Heart left ventricle (tissue), 13 donors: ENCODE results near the gene ACAD10.

Source experiments
- POLR2A ChIP-seq, 2 donors: fragments of 450-650 bp; IDR thresholded peaks; one replicate each; pipeline ENCODE4 v1.6.1; 2017; ENCODE audit warnings: antibody characterized with exemption in 2 of 2, mild to moderate bottlenecking in 2 of 2, moderate library complexity in 2 of 2
- TF ChIP-seq, protein P1 (sequence below), 12 donors: fragments of 200-600 bp; sonication (generic) in 4 of 12; IDR thresholded peaks; one replicate each; pipeline versions ENCODE4 v1.5.0 to v1.8.0; 2018 to 2022; ENCODE audit warnings: antibody characterized with exemption in 12 of 12, mild to moderate bottlenecking in 5 of 12
- donor health status: ischemic (EF 13 %, LVEDD 7.1; RV severe dilation, severe dysfunction).
- donor health status: DM: no; HTN: yes; CAD: no.
- donor health status: DM: no; HTN: no; CAD: no.
- donor health status: ischemic (EF 25% LVEDD 6.9; RV normal size, moderate dysfunction).
- donor health status: ischemic (EF 25% LVEDD 5.7; RV mildly dilated, moderate dysfunction).
- donor health status: ischemic (EF 35%, LVEDD 5.7; RV mildly dilated, moderate dysfunction).
- donor health status: nonischemic (EF 11% LVEDD 7.7; RV severe dilation, severe dysfunction).
- donor health status: DM: yes; HTN: yes; CAD: no.
- donor health status: PGD.
- donor health status: ischemic (EF 29% LVEDD 5.4; RV normal size, mild dysfunction).
- donor health status: nonischemic (EF 23%, LVEDD 6.1; RV moderate dilation, normal function).

DNA sequence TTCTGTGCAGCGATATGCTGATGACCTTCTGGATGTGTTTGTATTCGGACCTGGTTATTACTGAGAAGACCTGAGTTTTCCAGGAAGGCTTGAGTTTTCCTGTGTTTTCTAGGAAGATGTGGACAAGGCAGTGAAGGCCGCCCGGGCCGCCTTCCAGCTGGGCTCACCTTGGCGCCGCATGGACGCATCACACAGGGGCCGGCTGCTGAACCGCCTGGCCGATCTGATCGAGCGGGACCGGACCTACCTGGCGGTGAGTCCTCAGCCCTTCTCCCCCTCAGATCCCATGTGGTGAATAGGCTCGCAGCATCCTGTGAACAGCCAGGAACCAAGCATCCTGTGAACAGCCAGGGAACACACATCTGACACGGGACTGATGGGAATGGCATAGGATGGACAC, 97.2 kb downstream of the ACAD10 start:
- TF ChIP-seq POLR2A (IDR thresholded peaks at IDR 0.05) = no peak
- TF ChIP-seq, protein P1, sequence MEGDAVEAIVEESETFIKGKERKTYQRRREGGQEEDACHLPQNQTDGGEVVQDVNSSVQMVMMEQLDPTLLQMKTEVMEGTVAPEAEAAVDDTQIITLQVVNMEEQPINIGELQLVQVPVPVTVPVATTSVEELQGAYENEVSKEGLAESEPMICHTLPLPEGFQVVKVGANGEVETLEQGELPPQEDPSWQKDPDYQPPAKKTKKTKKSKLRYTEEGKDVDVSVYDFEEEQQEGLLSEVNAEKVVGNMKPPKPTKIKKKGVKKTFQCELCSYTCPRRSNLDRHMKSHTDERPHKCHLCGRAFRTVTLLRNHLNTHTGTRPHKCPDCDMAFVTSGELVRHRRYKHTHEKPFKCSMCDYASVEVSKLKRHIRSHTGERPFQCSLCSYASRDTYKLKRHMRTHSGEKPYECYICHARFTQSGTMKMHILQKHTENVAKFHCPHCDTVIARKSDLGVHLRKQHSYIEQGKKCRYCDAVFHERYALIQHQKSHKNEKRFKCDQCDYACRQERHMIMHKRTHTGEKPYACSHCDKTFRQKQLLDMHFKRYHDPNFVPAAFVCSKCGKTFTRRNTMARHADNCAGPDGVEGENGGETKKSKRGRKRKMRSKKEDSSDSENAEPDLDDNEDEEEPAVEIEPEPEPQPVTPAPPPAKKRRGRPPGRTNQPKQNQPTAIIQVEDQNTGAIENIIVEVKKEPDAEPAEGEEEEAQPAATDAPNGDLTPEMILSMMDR (IDR thresholded peaks at IDR 0.05) = no peak
